EL (cell line): ENCODE data around the gene MPZL1.
A peak's percentile ranks its signal among the peaks of the same experiment; 100 is the strongest.
"Not testable (repeated sequence)": the region's sequence is repeated elsewhere in the genome, so short reads cannot be mapped to it uniquely, and the experiment has no call there.

Experiments
- DNase-seq: peaks from one replicate; pipeline ENCODE4 v3.0.0-alpha.2; 2016

Gene MPZL1

GRCh38 chr1:167784876-167785550 lies 63.2 kb downstream of the MPZL1 start:
- DNase-seq = no peak

GRCh38 chr1:167786502-167786901 lies 64.7 kb downstream of the MPZL1 start:
- no peak for DNase-seq

- no peak for DNase-seq
Observed at GRCh38 chr1:167789501-167789900, 67.7 kb downstream of the MPZL1 start.

DNA sequence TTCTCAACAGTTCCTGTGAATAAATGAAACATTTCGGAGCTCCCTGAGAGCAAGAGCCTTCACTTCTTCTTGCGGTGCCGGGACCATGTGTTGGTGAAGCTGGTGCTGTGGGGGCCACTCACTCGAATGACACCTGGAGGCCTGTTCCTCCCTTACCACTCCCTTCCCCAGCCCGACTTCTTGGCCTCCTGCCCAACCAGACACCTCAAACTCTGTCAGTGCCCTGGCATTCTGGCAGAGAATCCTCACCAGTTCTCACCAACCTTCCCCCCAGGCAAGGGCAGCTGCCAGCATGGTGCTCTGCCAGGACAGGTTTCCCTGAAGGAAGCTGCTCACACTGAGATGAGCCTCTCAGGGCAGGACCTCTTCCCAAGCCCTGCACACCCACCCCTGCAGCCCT lies 68.3 kb downstream of the MPZL1 start:
- DNase-seq = no peak

DNA sequence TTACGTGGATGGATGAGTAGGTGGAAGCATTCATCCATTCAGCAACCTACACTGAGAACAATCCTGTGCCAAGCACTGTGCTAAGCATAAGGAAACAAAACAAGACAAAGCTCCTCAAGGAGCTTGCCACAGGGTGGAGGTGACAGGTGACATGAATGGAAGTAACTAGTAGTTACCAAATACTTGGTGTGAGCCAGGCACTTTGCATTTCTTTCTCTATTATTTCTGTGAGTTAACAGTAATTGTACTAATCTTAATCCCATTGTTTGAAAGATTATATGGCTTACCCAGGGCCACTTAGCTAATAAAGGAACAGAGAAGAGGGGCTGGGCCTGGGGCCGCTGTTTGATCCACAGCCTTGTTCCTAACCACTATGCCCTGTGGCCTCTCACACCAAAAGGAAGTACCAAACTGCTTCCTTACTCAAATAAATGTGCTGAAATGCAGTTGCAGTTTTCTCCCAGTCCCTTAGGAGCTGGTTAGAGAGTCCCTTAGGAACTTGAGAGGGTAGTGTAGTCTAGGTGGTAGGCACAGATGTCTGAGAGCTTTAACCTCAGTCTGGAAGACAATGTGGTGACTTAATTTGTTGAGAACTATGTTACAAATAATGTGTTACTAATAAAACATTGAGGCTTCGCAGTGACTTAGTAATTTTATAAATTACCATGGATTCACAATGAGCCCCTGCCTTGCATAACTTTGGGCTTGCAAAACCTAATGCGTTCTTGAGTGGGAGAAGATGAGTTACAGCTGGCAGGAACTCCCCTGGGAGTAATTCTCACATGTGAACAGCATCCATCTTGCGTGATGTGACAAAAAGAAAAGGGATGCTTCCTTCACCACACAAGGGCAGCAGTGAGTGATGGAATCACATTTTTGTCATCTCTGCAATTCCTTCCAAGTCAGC lies 69.8 kb downstream of the MPZL1 start:
- peak; percentile 56 for DNase-seq

DNA sequence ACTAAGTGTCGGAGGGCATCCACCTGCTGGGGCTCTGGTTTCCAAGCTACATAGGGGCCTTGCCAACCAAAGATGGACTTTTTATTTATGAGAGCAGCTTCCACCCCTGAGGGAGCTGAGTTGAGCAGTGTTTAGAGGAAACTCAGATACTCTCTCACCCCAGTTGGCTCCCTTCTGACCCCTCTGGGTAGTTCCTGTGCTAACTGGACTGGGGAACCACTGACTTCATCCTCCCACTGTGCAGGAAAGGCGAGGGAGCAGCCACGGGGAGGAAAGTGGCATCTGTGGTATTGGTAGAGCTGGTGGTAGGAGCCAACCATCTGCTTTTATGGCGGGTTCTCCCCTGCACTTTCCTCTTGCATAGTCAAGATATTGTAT lies 70.4 kb downstream of the MPZL1 start:
- DNase-seq = no peak

GRCh38 chr1:167794043-167794442 lies 72.3 kb downstream of the MPZL1 start:
- DNase-seq = no peak

- peak; percentile 19 for DNase-seq
Observed at GRCh38 chr1:167795810-167796740, 74.3 kb downstream of the MPZL1 start.

GRCh38 chr1:167797015-167797414 lies 75.2 kb downstream of the MPZL1 start:
- DNase-seq = peak; percentile 97

DNA sequence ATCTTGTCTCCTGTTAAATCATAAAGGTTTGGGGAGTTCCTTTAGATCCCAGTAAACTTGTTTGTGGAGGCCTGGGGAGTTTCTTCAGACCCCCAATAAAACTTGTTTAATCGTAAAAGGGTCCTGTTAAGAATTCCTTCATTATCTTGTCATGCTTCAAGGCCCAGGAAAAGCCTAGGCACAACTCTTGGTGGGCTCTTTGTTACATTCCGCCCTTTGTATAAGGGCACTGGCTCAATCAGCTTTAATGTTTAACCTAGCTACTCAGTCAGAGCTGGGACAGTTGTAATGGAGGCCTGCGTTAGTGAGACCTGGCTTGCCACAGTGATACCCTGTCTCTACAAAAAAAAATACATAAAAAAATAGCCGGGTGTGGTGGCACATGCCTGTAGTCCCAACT lies 77.2 kb downstream of the MPZL1 start:
- no peak for DNase-seq

- DNase-seq = no peak
Observed at GRCh38 chr1:167799747-167800146, 78.0 kb downstream of the MPZL1 start.

DNA sequence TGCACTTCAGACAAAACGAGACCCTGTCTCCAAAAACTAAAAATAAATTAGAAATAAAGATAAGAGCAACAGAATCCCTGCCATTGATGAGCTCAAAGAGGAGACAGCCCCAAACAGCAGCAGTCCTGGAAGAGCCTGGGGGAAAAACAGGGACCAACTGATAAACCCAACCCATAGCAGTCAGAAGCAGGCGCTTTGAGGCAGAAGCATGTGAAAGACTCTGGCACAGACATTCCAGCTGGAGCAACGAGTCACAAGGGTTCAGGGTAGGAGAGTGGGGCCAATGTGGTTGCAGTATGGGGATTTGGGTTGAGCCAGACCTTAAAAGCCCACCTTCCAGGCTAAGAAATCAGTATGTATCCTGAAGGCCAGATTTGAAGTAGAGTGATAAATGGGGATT lies 78.5 kb downstream of the MPZL1 start:
- DNase-seq = peak; percentile 20

GRCh38 chr1:167802235-167802634 lies 80.5 kb downstream of the MPZL1 start:
- no peak for DNase-seq

- DNase-seq = peak; percentile 94
Observed at GRCh38 chr1:167803358-167804207, 81.8 kb downstream of the MPZL1 start.

- no peak for DNase-seq
Observed at GRCh38 chr1:167805041-167805556, 83.3 kb downstream of the MPZL1 start.

DNA sequence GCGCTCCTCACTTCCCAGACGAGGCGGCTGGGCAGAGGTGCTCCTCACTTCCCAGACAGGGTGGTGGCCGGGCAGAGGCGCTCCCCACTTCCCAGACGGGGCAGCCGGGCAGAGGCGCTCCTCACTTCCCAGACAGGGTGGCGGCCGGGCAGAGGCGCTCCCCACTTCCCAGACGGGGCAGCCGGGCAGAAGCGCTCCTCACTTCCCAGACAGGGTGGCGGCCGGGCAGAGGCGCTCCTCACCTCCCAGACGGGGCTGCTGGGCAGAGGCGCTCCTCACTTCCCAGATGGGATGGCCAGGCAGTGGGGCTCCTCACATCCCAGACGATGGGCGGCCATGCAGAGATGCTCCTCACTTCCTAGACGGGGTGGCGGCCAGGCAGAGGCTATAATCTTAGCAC lies 84.5 kb downstream of the MPZL1 start:
- not testable (repeated sequence) for DNase-seq

- DNase-seq = not testable (repeated sequence)
Observed at GRCh38 chr1:167806676-167807075, 84.9 kb downstream of the MPZL1 start.

GRCh38 chr1:167808104-167808503 lies 86.3 kb downstream of the MPZL1 start:
- peak; percentile 46 for DNase-seq

DNA sequence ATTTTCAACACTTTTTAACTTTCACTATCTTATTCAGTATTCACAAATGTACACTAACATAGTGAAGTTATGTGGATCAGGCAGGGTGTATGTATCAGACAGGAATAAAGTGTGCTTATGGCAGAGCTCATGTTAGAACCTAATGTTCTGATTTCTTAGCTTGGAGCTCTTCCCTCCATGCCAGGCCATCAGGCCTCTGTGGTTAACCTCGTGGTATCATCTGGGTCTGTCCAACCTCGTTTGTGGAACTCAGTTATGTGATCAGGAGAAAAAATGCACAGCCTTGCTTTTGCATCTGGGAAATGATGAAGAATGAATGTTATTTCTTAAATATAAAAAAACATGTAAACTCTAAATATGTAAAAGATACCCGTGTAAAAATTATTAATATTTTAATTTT lies 86.9 kb downstream of the MPZL1 start:
- DNase-seq = no peak

DNA sequence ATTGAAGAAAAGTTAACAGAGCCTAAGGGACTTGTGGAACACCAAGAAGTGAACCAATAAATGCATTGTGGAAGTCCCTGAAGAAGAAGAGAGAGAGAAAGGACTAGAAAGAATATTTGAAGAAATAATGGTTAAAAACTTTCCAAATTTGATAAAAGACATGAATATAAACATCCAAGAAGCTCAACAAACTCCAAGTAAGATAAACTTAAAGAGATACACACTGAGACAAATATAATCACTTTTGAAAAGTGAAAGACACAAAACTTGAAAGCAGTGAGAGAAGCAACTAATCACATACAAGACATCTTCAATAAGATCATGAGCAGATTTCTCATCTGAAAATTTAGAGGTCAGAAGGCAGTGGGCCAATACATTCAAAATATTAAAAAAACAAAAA lies 91.2 kb downstream of the MPZL1 start:
- DNase-seq = no peak

DNA sequence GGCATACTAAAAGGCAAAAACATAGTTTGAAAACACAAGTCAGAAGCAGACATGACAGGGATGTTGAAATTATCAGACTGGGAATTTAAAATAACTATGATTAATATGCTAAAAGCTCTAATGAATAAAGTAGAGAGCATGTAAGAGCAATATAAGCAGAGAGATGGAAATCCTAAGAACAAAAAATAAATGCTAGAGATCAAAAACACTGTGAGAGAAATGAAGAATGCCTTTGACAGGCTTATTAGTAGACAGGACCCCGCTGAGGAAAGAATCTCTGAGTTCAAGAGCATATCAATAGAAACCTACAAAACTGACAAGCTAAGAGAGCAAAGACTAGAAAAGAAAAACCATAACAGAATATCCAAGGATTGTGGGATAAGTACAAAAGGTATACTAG lies 93.9 kb downstream of the MPZL1 start:
- no peak for DNase-seq
